Measurements from ENCODE around the gene DTWD2.

Gene DTWD2

GRCh38 chr5:118806571-118806970, 181.8 kb downstream of the DTWD2 start:
- H3K9ac ChIP-seq: no peak overlapping the region
- H3K4me1 ChIP-seq (ENCODE audit: low read depth, poor library complexity, severe bottlenecking): no peaks in the 10 kb centered on the region
- H3K27me3 ChIP-seq (ENCODE audit: insufficient read depth, low read depth): no peaks in the 10 kb centered on the region
- H3K4me3 ChIP-seq (IDR thresholded peaks at IDR 0.05; ENCODE audit: insufficient read depth, low read depth, low read length): no peak overlapping the region
- no peaks in the 10 kb centered on the region for H3K36me3 ChIP-seq (ENCODE audit: insufficient read depth)
- no peaks in the 10 kb centered on the region for H4K20me1 ChIP-seq (ENCODE audit: insufficient read depth)
- no peak for TF ChIP-seq CTCF (conservative IDR thresholded peaks at IDR 0.05; ENCODE audit: low read depth, low read length)
- no peak overlapping the region for H2AFZ ChIP-seq (ENCODE audit: low read depth)
- H3K27ac ChIP-seq: no peak overlapping the region
- H3K4me2 ChIP-seq: no peak overlapping the region
- no peaks in the 10 kb centered on the region for H3K79me2 ChIP-seq (ENCODE audit: insufficient read depth, low read depth)

- Histone ChIP-seq H3K36me3 (ENCODE audit: insufficient read depth) (no peaks in the 10 kb centered on the region), H3K4me1 (ENCODE audit: low read depth, poor library complexity, severe bottlenecking) (no peaks in the 10 kb centered on the region), H3K27ac (no peak overlapping the region), H3K27me3 (ENCODE audit: insufficient read depth, low read depth) (no peaks in the 10 kb centered on the region), H3K9ac (no peak overlapping the region), H3K79me2 (ENCODE audit: insufficient read depth, low read depth) (no peaks in the 10 kb centered on the region), H4K20me1 (ENCODE audit: insufficient read depth) (no peaks in the 10 kb centered on the region), H2AFZ (ENCODE audit: low read depth) (no peak overlapping the region), H3K4me3 (IDR thresholded peaks at IDR 0.05; ENCODE audit: insufficient read depth, low read depth, low read length) (no peak overlapping the region), H3K4me2 (no peak overlapping the region)
- no peak for TF ChIP-seq CTCF (conservative IDR thresholded peaks at IDR 0.05; ENCODE audit: low read depth, low read length)
These were observed 186.0 kb downstream of the DTWD2 start for GRCh38 chr5:118802335-118802734.

GRCh38 chr5:118796081-118796480, 192.3 kb downstream of the DTWD2 start:
- no peaks in the 10 kb centered on the region for H3K36me3 ChIP-seq (ENCODE audit: insufficient read depth)
- H2AFZ ChIP-seq (ENCODE audit: low read depth): no peak overlapping the region
- no peak overlapping the region for H3K9ac ChIP-seq
- no peaks in the 10 kb centered on the region for H3K79me2 ChIP-seq (ENCODE audit: insufficient read depth, low read depth)
- TF ChIP-seq CTCF (conservative IDR thresholded peaks at IDR 0.05; ENCODE audit: low read depth, low read length): no peak
- H4K20me1 ChIP-seq (ENCODE audit: insufficient read depth): no peaks in the 10 kb centered on the region
- H3K4me1 ChIP-seq (ENCODE audit: low read depth, poor library complexity, severe bottlenecking): peaks cover 5% of the 10 kb centered on the region
- H3K4me3 ChIP-seq (IDR thresholded peaks at IDR 0.05; ENCODE audit: insufficient read depth, low read depth, low read length): no peak overlapping the region
- no peaks in the 10 kb centered on the region for H3K27me3 ChIP-seq (ENCODE audit: insufficient read depth, low read depth)
- H3K4me2 ChIP-seq: no peak overlapping the region
- H3K27ac ChIP-seq: no peak overlapping the region

GRCh38 chr5:118794281-118794680, 194.1 kb downstream of the DTWD2 start:
- no peak for TF ChIP-seq CTCF (conservative IDR thresholded peaks at IDR 0.05; ENCODE audit: low read depth, low read length)
- no peak overlapping the region for H2AFZ ChIP-seq (ENCODE audit: low read depth)
- H3K4me2 ChIP-seq: no peak overlapping the region
- no peak overlapping the region for H3K27ac ChIP-seq
- H3K4me3 ChIP-seq (IDR thresholded peaks at IDR 0.05; ENCODE audit: insufficient read depth, low read depth, low read length): no peak overlapping the region
- no peaks in the 10 kb centered on the region for H4K20me1 ChIP-seq (ENCODE audit: insufficient read depth)
- H3K4me1 ChIP-seq (ENCODE audit: low read depth, poor library complexity, severe bottlenecking): peaks cover 5% of the 10 kb centered on the region
- no peaks in the 10 kb centered on the region for H3K36me3 ChIP-seq (ENCODE audit: insufficient read depth)
- no peaks in the 10 kb centered on the region for H3K79me2 ChIP-seq (ENCODE audit: insufficient read depth, low read depth)
- H3K27me3 ChIP-seq (ENCODE audit: insufficient read depth, low read depth): no peaks in the 10 kb centered on the region
- H3K9ac ChIP-seq: no peak overlapping the region
